ENCODE measurements around the gene SERINC5.
"Not testable (repeated sequence)": the region's sequence is repeated elsewhere in the genome, so short reads cannot be mapped to it uniquely, and the experiment has no call there.

SERINC5 gene

DNA sequence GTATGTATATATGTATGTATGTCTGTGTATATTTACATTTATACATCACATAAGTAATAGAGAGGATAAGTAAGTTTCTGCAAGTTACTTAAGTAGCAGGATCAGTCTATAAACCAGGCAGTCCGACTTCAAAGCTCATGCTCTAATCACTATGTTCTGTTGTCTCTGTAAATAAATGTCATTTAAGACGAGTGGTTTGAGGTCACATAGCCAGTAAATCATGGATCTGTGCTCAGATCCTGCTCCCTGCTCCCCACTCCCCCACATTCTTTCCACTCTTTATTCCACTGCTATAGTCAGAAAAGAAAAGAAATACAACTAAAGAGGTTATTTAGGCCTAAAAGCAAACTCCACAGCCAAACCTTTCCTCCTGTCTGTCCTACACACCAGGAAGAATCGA is 90.4 kb downstream of the SERINC5 start:
- no peak for DNase-seq

DNA sequence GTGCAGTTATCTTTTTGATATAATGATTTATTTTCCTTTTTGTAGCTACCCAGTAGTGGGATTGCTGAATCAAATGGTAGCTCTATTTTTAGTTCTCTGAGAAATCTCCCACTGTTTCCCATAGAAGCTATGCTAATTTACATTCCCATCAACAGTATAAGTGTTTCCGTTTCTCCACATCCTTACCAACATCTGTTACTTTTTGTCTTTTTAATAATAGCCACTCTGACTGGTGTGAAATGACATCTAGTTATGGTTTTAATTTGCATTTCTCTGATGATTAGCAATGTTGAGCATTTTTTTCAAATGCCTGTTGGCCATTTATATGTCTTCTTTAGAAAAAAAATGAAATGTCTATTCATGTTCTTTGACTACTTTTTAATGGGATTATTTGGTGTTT is 94.7 kb downstream of the SERINC5 start:
- DNase-seq = no peak

DNA sequence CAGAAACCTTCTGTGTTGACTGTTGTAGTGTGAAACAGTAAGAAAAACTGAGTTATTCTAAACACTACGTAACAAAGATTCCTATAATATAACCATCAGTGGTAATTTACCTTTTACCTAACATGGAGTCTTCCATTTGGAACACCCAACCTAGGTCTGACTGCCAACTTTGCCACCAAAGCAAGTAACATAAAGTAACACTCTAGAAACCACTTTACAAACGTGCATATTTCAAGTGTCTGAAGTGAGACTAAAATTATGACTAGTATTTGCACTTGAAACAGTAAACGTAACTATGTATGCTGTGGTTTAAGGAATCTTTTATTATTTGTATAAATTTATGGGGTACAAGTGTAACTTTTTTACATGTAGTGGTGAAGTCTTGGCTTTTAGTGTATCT is 95.6 kb downstream of the SERINC5 start:
- DNase-seq = no peak

DNA sequence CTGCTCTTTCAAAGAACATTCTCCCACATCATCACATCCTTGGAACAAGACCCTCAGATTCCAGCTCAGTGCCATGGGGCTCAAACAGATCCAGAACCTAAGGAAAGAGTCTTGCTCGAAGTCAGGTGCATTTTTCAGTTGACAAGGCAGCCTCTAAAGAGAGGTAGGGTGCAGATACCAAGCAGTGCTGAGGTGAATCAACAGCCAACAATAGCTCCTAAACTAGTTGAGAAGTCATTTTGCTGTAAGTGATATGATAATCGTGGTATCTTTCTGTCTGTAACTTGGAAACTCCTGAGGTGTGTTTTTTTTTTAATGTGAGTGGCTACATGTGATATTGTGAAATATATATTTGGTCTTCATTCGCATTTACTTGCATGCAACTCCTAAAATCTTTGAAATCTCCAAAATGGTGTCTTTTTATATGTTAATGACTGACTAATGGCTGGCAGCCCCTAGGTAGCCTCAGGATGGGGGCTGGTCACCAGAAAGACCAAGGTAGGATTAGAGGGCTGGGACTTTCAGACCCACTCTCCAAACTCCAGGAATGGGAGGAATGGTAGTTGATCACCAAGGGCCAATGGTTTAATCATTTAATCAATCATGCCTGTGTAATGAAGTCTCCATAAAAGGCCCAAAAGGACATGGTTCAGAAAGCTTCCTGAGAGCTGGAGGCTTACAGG is 96.6 kb downstream of the SERINC5 start:
- DNase-seq = no peak

DNA sequence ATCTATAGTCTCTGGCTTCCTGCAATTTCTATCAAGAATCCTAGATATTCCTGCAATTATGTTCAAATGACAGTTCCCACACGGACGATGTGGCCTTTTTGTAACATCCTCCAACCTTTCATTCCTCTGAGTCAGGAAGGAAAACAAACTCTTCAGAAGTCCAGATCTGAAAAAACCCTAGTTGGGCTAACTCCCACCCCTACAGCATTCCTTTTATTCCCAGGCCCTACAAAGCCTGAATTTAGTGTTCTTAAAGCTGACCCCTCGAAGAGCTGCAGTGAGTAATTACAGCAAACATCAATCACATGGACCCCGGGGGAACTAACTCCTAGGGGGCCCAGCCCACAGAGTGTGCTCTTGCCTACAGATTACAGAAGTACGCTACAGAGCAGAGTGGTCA is 99.7 kb downstream of the SERINC5 start:
- peak; percentile 45 for DNase-seq

DNA sequence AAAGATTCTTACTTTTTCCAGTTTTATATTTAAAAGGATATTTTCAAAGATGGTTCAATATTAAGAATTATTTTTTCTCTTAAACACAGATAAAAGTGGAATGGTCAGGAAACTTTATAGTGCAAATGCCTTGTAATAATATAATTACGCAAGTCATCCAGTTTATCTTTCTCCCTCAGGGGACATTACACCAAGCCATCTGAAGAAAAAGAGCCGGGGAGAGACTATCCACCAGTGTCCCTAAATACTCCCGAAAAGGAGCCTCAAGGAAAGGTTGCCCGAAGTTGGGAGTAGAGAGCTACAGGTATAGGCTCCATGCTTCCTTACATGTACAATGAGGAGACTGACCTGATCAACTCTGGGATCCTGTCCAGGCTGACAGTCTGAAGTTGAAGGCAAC is 101.1 kb downstream of the SERINC5 start:
- no peak for DNase-seq

DNA sequence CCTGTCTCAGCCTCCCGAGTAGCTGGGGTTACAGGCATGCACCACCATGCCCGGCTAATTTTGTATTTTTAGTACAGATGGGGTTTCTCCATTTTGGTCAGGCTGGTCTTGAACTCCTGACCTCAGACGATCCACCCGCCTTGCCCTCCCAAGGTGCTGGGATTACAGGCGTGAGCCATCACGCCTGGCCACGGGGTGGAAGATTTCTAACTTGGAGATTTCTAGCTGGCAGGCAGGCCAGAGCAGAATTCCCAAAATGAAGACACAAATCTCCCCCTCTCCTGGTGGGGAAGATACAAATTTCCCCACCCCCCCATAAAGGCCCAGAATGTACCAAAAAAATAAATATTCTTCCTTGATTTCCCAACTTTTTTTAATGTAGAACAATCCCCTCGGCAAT is 101.6 kb downstream of the SERINC5 start:
- not testable (repeated sequence) for DNase-seq

DNA sequence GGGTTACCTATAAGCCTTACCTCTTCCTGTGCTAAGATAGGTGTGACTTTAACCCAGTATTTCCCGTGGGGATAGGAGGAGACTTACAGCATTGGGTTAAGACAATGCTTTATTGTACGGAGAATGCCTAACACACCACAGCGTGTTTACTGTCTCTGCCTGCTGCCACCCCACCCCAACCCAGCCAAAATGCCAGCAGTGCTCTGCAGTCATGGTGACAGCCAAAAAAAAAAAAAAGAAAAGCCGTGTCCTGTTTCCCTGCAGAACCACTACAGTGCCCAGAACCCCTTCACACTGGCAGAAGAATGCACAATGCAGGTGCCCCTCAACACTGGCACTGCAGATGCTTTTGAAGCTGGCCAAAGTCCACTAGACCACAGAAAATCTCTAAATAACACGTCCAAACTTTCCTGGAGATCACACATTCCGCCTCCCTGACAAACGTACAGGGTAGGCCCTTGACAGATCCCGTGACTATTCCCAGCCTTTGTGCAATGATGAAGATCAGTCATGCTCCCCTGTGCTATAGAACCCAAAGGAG is 102.2 kb downstream of the SERINC5 start:
- no peak for DNase-seq

DNA sequence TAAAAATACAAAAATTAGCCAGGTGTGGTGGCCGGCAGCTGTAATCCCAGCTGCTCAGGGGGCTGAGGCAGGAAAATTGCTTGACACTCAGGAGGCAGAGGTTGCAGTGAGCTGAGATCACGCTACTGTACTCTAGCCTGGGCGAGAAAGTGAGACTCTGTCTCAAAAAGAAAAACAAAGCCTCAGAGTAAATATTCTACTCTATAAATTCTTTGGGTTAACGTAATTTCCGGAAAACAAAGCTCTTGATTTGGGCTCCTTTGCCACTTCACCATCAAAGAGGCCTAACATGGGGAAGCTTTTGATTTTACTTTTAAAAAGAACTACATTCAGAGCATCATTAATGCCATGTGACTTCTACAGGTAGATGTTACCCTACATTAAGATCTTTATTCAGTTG is 103.1 kb downstream of the SERINC5 start:
- DNase-seq = no peak

DNA sequence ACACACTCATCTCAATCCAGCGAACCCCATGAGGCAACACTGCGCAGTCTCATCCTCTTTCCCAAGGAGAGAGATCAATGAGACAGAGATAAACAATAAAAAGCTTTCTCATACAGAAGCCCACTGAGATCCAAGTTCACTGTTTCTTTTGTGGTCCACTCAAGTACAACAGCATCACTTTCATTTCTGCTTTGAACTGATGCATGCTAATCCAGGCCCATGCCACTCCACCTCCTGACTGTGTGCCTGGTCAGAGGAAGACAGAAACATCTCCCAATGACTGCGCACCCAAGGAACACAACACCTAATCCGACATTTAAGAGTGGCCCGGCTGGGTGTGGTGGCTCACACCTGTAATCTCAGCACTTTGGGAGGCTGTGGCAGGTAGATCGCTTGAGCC is 104.0 kb downstream of the SERINC5 start:
- no peak for DNase-seq

DNA sequence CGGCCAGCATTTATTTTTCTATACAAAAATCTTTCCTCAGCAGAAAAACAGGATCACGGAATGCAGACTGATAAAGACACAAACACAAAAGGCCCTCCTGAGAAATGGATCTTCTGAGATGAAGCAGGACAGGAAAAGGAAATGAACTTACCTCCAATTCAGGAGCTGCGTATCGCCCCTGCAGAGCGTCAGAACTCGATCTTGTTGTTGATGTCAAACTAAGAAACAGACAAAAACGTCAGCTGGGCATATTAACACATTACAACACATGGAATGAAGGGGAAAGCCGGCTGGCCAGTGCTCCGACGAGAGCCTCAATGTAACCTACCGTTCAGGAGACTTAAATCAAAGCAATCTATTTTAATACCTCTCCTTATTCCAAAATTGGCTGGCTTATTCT is 105.1 kb downstream of the SERINC5 start:
- no peak for DNase-seq

DNA sequence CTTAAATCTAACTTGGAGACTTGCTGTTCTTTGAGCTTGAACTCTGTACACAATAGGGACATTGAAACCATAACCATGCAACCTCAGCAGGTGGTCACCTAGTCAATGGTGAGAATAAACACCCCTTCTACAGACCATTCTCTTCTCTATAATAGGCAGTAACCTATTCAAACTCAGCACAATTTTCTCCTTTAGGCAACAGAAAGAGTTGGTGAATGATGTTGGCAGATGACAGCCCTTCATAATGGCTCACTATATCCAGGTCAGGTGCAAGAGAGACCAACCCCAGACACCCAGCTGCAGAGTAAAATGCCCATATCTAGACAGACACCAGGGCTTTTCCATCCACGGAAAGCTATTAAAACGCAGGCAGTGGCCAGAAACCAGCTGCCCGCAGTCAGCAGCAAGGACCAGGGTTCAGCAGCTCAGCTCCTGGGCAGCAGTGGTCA is 106.7 kb downstream of the SERINC5 start:
- DNase-seq = no peak

DNA sequence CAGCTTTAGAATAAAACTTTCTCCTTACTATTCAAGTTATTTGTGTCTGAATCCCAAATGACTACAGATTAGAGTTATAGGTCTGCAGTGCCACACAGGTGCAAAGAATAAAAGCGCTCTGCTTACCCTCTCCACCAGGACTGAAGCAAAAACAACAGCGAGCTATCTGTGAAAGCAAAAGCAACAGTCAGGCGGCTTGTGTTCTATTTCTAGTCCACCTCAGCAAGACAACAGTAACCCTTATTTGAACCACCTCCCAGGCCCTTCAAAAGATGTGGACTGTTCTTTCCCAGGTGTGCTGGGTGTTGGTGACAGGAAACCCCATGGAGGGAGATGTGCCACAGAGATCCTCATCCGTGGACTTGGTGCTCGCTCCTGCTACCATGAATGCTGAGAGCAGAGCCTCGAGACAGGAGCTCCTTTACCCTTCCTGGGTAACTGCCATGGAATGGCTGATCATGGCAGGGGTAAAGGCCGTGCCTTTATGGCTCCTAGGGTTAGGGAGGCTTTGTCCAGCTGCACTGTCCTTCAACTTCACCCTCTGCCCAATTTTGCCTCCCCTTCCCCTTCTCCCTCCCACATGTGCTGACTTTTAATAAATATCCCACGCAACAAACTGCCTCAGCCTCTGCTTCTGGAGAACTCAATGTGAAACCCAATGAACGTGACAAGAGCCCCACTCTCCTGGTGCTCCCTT is 108.6 kb downstream of the SERINC5 start:
- DNase-seq = no peak

DNA sequence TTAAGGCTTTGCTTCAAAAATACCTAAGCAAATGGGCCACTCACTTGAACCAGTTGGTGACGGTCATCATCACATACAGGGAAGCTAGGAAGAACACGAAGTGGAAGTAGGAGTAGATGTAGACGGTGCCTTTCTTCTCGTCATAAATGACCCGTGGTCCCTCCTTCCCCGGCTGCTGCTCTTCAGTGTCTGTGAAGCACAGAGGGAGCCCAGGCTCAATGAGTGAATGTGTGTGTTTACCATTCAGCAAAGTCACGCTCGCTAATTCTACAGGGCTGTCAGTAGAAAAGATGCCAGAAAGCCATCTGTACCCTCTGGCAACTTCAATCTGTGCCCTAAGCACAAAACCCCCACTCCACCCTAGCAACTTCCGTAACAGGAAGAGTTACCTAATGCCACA is 109.8 kb downstream of the SERINC5 start:
- no peak for DNase-seq

DNA sequence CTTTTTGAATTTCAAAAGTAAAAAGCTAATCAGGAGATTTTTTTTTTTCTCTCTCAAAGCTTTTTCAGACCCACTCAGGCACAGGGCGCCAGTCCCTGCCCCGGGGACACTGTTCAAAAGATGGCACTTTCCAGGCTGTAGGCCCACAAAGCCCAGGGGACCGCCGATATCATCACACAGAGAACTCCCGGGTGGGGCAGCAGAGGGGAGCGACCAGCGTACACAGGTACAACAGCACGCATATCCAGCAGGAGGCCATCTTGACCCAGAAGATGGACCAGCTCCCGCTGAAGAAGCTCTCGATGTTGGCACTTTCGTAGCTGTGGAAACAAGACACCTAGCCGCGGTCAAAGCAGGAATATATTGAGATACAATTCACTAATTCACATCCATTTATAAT is 112.4 kb downstream of the SERINC5 start:
- no peak for DNase-seq

DNA sequence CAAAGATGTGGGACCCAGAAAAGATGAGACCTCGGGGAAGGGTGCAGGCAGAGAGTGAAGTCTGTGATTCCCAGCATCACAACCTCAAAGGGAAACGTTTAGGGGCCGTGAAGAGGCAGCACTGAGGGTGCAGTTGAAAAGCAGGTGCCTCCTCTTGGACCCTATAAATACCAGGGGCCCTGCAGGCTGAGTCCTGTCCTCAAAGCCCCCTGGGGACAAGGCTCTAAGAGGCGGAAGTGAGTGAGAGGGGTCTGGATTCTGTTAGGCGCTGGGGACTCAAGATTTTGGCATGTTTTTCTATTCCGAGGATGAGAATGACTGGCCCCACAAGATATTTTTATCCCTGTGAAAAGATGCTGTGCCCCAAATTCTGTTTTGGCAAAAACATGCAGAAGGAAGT is 112.9 kb downstream of the SERINC5 start:
- no peak for DNase-seq

DNA sequence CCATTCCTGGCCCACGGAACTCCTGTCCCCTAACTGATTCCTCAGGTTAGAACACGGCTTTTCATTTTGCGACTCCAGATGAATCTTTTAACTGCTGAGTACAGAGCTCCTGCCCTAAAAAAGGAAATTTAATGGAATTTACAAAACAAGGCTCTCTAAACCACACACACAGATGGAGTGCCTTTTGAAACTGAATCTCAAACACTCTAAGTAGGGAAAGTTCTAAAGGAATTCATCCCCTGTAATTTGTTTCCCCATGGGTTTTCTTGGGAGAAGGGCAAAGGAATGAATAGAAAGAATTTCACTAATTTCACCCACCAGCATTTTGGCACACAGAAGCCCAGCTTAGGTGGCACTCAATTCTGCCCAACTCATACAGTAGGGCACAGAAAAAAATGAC is 114.2 kb downstream of the SERINC5 start:
- DNase-seq = no peak

DNA sequence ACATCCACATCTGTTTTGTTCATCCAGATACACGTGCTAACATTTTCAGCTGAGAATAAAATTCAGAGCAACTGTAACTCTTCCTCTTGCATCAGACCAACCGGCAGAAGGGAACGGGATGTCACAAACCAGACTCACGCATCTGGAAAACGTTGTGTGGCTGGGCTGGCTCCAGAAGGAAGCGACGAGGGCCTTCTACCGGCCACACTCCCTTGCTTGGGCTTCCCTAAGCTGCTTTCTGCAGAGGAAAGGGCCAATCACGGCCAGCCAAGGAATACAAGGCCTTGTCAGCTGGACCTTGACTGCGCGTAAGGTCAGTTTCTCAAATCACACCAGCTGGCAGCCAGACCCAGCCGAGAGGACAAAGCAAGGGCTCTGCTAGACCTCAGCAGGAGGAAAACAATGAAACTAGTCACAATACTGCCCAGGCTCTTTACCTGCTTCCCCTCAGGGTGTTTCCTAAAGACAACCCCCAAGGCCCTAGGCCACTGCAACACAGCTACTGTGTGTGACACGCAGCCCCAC is 114.6 kb downstream of the SERINC5 start:
- peak; percentile 84 for DNase-seq

DNA sequence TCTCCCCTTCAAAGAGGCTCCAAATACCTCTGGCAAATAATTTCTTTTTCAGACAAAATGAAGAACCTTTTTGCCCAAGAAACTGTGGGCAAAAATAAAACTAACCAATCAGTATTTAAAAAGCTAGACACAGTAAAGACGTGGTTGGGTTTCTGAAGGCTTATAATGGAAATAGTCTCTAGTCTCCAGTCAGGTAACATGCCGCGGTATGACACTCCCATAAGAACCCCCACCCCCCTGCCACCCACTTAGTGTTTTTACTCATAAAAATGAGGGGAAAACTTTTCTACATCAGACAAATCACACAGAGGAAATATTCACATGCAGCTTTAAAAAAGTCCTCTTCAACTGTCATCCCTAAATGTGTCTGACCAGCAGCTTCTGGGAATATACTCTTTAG is 115.4 kb downstream of the SERINC5 start:
- no peak for DNase-seq

DNA sequence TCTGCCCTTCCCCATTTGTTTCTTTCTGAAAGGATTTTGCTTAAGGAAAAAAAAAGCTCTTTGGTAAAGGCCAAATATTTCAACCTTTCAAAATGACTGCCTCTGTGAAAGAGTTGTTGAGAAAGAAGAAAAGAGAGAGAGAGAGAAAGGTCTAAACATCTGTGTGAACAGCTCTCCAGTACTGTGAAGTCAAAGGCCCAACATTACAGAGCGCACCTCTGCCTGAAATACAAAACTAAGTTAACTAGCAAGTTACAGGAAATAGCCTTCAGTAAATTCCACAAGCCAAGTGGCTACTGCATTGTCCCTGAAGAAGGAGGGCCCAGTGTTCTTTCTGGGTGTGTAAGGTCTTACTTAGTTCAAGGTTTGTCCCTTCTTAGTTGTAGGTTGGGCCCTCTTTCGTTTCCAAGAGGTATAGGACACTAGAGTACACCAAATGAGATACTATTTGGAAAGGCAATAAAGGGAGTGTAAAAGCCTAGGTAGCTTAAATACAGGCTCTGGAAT is 116.3 kb downstream of the SERINC5 start:
- no peak for DNase-seq

DNA sequence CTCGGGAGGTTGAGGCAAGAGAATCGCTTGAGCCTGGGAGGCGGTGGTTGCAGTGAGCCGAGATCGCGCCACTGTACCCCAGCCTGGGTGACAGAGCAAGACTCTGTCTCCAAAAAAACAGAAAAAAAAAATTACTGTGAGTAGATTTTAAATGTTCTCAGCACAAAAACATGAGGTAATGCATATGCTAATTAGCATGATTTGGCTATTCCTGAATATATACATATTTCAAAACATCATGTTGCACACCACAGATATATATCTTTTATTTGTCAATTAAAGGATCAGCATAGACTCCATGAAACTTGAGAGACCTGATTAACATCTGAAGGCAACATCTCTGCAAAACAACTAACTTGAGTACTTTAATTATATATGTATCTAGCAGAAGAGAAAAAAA is 117.4 kb downstream of the SERINC5 start:
- DNase-seq = no peak

DNA sequence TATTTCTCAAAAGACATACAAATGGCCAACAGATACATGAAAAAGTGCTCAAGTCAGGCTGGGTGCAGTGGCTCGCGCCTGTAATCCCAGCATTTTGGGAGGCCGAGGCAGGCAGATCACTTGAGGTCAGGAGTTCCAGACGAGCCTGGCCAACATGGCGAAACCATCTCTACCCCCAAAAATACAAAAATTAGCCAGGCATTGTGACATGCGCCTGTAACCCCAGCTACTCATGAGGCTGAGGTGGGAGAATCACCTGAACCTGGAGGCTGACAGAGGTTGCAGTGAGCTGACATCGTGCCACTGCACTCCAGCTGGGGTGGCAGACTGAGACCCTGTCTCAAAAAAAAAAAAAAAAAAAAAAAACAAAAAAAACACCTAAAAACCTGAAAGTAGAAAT is 119.0 kb downstream of the SERINC5 start:
- not testable (repeated sequence) for DNase-seq

DNA sequence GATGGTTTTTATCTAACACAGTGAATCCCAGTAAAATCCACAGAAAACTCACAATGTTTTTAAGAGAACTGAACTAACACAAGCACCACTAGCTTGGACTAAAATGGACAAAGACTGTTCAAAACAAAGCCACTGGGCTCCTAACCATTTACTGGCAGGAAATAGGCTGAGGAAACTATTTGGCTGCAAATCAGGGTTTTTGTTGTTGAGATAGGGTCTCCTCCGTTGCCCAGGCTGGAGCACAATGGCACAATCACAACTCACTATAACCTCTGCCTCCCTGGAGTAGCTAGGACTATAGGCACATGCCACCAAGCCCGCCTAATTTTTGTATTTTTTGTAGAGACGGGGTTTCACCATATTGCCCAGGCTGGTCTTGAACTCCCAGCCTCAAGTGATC is 121.0 kb downstream of the SERINC5 start:
- DNase-seq = no peak

DNA sequence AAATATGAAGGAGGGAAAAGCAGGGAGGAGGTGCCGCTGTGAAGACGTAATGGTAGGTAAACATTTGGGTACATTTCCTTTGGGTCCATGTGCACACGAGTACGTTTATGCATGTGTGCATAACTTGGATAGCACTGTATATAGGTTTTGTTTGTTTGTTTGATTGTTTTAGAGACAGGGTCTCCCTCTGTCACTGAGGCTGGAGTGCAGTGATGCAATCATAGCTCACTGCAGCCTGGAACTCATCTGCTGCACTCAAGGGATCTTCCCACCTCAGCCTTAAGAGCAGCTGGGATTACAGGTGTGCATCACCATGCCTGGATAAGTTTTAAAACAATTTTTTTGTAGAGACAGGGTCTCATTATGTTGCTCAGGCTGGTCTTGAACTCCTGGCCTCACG is 126.7 kb downstream of the SERINC5 start:
- no peak for DNase-seq

Data from eye (tissue), 1 donor.